Measurements from ENCODE around the gene KCTD17.

The KCTD17 gene

DNA sequence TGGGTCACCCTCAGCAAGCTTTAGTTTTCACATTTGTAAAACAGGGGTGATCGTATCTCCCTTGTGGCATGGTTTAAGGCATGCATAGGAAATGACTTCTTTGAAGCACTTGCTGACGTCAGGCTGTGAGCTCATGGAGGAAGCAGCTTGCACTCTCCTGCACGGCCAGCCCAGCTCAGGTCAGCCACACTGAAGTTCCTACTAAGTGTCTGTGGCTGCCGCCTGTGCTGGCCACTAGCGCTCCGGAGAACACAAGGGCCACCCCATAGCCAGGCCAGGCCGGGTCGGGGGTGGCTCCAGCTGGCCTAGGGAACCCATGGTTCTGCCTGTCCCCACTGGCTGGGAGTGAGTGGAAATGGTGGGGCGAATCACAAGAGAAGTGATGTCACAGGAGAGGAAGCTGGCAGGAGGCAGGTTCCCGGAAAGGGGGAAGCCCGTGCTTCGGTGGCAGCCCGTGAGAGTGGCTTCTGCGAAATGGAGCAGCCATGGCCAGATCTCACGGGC is 28.2 kb downstream of the KCTD17 start:
- ChIA-PET POLR2A (interaction anchor here (1.5 kb wide), 1 partner anchor 118 kb away, joined by 6 read pairs; no protein-coding TSS in a partner anchor), CTCF (interaction anchor here (0.7 to 1.2 kb wide), 3 partner anchors 20 to 120 kb away, joined by 3 to 14 read pairs (median 4); no protein-coding TSS in a partner anchor)
- no peak for DNase-seq (ENCODE audit: extremely low spot score)
- TF ChIP-seq FOXM1 (IDR thresholded peaks at IDR 0.05; ENCODE audit: borderline replicate concordance) (no peak), L3MBTL2 (conservative IDR thresholded peaks at IDR 0.05) (no peak), LEF1 (IDR thresholded peaks at IDR 0.05; ENCODE audit: borderline replicate concordance) (no peak), ZNF384 (IDR thresholded peaks at IDR 0.05) (no peak), NFRKB (IDR thresholded peaks at IDR 0.05) (no peak)

DNA sequence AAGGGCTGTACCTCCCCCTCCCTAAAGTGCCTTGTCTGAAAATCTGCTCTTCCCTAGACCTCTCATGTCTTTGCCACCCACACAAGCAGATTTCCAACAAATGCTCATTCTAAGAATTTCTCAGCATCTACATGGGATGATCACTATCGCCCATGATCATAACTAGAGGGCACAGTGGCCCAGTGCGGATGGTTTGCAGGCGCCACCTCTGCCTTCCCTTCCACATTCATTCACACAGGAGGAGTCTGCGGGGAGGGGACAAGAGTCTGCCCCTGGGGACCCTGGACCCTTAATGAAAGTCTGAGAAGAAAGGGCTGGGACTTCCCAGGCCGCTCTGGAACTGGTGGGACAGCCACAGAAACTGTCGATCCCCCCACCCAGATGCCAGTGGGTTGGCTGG is 28.9 kb downstream of the KCTD17 start:
- DNase-seq (ENCODE audit: extremely low spot score), result no peak
- TF ChIP-seq ARNT (IDR thresholded peaks at IDR 0.05) (no peak), LEF1 (IDR thresholded peaks at IDR 0.05; ENCODE audit: borderline replicate concordance) (no peak), TARDBP (IDR thresholded peaks at IDR 0.05) (no peak), L3MBTL2 (conservative IDR thresholded peaks at IDR 0.05) (no peak), FOXK2 (IDR thresholded peaks at IDR 0.05) (no peak), HDGF (IDR thresholded peaks at IDR 0.05; ENCODE audit: borderline replicate concordance) (no peak), FOXA1 (IDR thresholded peaks at IDR 0.05) (no peak), CTBP1 (IDR thresholded peaks at IDR 0.05; ENCODE audit: borderline replicate concordance) (no peak), ZNF384 (IDR thresholded peaks at IDR 0.05) (no peak), SUZ12 (IDR thresholded peaks at IDR 0.05) (no peak), ELF4 (IDR thresholded peaks at IDR 0.05) (no peak), SP1 (IDR thresholded peaks at IDR 0.05) (no peak), BHLHE40 (IDR thresholded peaks at IDR 0.05; ENCODE audit: borderline replicate concordance) (no peak), FOXM1 (IDR thresholded peaks at IDR 0.05; ENCODE audit: borderline replicate concordance) (no peak), NFRKB (IDR thresholded peaks at IDR 0.05) (no peak)
- TF ChIP-seq, protein P1, sequence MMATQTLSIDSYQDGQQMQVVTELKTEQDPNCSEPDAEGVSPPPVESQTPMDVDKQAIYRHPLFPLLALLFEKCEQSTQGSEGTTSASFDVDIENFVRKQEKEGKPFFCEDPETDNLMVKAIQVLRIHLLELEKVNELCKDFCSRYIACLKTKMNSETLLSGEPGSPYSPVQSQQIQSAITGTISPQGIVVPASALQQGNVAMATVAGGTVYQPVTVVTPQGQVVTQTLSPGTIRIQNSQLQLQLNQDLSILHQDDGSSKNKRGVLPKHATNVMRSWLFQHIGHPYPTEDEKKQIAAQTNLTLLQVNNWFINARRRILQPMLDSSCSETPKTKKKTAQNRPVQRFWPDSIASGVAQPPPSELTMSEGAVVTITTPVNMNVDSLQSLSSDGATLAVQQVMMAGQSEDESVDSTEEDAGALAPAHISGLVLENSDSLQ (IDR thresholded peaks at IDR 0.05), result no peak
- ChIA-PET CTCF (no interaction called here), POLR2A (interaction anchor here (1.5 kb wide), 1 partner anchor 117 kb away, joined by 6 read pairs; no protein-coding TSS in a partner anchor)

DNA sequence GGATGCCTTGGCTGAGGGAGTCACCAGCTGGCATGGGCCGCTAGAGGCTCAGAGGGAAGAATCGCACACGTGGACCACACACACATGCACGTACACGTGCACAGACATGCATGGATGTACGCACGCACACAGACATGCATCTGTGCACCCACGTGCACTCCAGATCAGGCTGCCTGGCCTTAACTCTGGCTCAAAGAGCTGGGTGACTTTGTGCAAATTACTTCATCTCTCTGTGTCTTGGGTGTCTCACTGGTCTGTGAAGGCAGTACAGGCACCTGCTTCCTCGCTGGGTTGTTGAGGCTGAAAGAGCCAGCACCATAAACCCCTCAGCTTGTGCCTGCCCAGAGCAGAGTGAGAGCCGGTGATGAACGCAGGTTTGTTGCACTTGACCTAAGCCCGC is 29.3 kb downstream of the KCTD17 start:
- ChIA-PET POLR2A (interaction anchor here (1.5 kb wide), 1 partner anchor 117 kb away, joined by 6 read pairs; no protein-coding TSS in a partner anchor), CTCF (interaction anchor here (0.7 to 1.0 kb wide), 2 partner anchors 305 to 409 kb away, joined by 3 to 4 read pairs; partner anchors contain the start of gene IFT27)
- no peak for DNase-seq (ENCODE audit: extremely low spot score)
- no peak for TF ChIP-seq FOXK2 (IDR thresholded peaks at IDR 0.05)
- TF ChIP-seq CTBP1 (IDR thresholded peaks at IDR 0.05; ENCODE audit: borderline replicate concordance), result no peak
- TF ChIP-seq FOXA1 (IDR thresholded peaks at IDR 0.05), result no peak
- no peak for TF ChIP-seq L3MBTL2 (conservative IDR thresholded peaks at IDR 0.05)
- TF ChIP-seq TARDBP (IDR thresholded peaks at IDR 0.05), result no peak
- no peak for TF ChIP-seq SP1 (IDR thresholded peaks at IDR 0.05)
- TF ChIP-seq, protein P1 (IDR thresholded peaks at IDR 0.05), result no peak
- TF ChIP-seq HDGF (IDR thresholded peaks at IDR 0.05; ENCODE audit: borderline replicate concordance), result no peak
- no peak for TF ChIP-seq ZNF384 (IDR thresholded peaks at IDR 0.05)
- TF ChIP-seq ELF4 (IDR thresholded peaks at IDR 0.05), result no peak
- TF ChIP-seq LEF1 (IDR thresholded peaks at IDR 0.05; ENCODE audit: borderline replicate concordance), result no peak
- TF ChIP-seq NFRKB (IDR thresholded peaks at IDR 0.05), result no peak
- TF ChIP-seq ARNT (IDR thresholded peaks at IDR 0.05), result no peak
- no peak for TF ChIP-seq BHLHE40 (IDR thresholded peaks at IDR 0.05; ENCODE audit: borderline replicate concordance)
- no peak for TF ChIP-seq SUZ12 (IDR thresholded peaks at IDR 0.05)

DNA sequence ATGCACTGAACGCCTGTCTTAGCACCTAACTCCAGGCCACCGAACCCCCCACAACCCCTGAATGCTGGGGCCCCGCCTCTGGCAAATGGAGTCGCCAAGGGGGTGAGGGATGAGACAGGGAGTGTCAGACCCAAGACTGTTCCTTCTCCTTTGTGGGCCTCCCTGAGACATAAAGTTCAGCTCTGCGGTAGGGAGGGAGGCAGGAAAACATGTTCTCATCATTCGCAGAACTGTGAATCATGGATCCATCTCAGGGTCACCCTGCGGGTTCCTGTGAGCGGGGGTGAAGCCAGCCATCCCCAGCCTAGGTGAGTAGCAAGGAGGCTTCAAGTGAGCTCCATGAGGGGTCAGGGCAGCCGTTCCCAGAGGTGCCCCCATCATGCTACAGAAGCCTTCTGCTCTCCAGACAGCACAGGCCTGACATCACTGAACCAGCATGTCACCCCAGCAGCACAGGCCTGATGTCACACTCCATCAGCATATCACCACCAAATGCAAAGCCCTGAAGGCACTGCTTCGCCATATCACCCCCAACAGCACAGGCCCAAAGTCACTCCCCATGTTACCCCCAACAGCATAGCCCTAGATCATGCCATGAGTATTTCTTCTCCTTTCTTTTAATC is 30.8 kb downstream of the KCTD17 start:
- TF ChIP-seq CTBP1 (IDR thresholded peaks at IDR 0.05; ENCODE audit: borderline replicate concordance) (no peak), SP1 (IDR thresholded peaks at IDR 0.05) (no peak), SUZ12 (IDR thresholded peaks at IDR 0.05) (no peak), FOXM1 (IDR thresholded peaks at IDR 0.05; ENCODE audit: borderline replicate concordance) (no peak), TARDBP (IDR thresholded peaks at IDR 0.05) (no peak), BHLHE40 (IDR thresholded peaks at IDR 0.05; ENCODE audit: borderline replicate concordance) (no peak), L3MBTL2 (conservative IDR thresholded peaks at IDR 0.05) (no peak), LEF1 (IDR thresholded peaks at IDR 0.05; ENCODE audit: borderline replicate concordance) (no peak), ARNT (IDR thresholded peaks at IDR 0.05) (no peak), FOXK2 (IDR thresholded peaks at IDR 0.05) (no peak), HDGF (IDR thresholded peaks at IDR 0.05; ENCODE audit: borderline replicate concordance) (no peak), FOXA1 (IDR thresholded peaks at IDR 0.05) (no peak), NFRKB (IDR thresholded peaks at IDR 0.05) (no peak), ELF4 (IDR thresholded peaks at IDR 0.05) (no peak), ZNF384 (IDR thresholded peaks at IDR 0.05) (no peak)
- TF ChIP-seq, protein P1 (IDR thresholded peaks at IDR 0.05), result no peak
- POLR2A ChIA-PET, result no interaction called here
- CTCF ChIA-PET, result no interaction called here
- DNase-seq (ENCODE audit: extremely low spot score), result no peak

DNA sequence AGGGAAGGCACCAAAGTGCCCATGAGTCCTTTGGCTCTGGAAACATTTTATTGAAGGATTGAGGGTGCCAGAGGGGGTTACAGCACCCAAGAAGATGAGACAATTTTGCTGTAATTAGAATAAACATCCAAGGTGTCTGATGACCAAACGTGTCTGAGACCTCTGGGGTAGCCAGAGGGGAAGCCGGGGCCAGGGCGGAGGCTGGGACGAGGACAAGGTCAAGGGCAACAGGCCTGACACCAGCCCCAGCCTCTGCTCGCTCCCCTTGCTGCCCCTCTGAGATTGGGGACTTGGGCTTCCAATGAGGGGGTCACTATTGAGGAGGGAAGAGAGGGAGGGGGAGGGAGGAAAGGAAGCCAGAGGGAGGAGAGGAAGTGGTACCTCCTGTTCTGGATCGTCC is 32.4 kb downstream of the KCTD17 start:
- no peak for TF ChIP-seq LEF1 (IDR thresholded peaks at IDR 0.05; ENCODE audit: borderline replicate concordance)
- no peak for TF ChIP-seq HDGF (IDR thresholded peaks at IDR 0.05; ENCODE audit: borderline replicate concordance)
- TF ChIP-seq SUZ12 (IDR thresholded peaks at IDR 0.05), result no peak
- TF ChIP-seq CTBP1 (IDR thresholded peaks at IDR 0.05; ENCODE audit: borderline replicate concordance), result no peak
- no peak for TF ChIP-seq ELF4 (IDR thresholded peaks at IDR 0.05)
- no peak for TF ChIP-seq NFRKB (IDR thresholded peaks at IDR 0.05)
- TF ChIP-seq ZNF384 (IDR thresholded peaks at IDR 0.05), result no peak
- TF ChIP-seq SP1 (IDR thresholded peaks at IDR 0.05), result no peak
- TF ChIP-seq TARDBP (IDR thresholded peaks at IDR 0.05), result no peak
- TF ChIP-seq FOXK2 (IDR thresholded peaks at IDR 0.05), result no peak
- TF ChIP-seq BHLHE40 (IDR thresholded peaks at IDR 0.05; ENCODE audit: borderline replicate concordance), result no peak
- TF ChIP-seq FOXA1 (IDR thresholded peaks at IDR 0.05), result no peak
- TF ChIP-seq, protein P1 (IDR thresholded peaks at IDR 0.05), result no peak
- TF ChIP-seq FOXM1 (IDR thresholded peaks at IDR 0.05; ENCODE audit: borderline replicate concordance), result no peak
- no peak for TF ChIP-seq ARNT (IDR thresholded peaks at IDR 0.05)
- TF ChIP-seq L3MBTL2 (conservative IDR thresholded peaks at IDR 0.05), result no peak
- ChIA-PET CTCF (no interaction called here), POLR2A (no interaction called here)
- no peak for DNase-seq (ENCODE audit: extremely low spot score)

Measured in HEK293T (cell line).